ENCODE results near the gene GTF2A2. TPM values are rescaled to one million over a fixed set of nuclear protein-coding genes. Genes with fewer than 3 reads are reported as not detected.

GTF2A2 gene
- total and polyA plus RNA-seq, 4 donors = 33.5 to 121 (median 67.4) TPM

DNA sequence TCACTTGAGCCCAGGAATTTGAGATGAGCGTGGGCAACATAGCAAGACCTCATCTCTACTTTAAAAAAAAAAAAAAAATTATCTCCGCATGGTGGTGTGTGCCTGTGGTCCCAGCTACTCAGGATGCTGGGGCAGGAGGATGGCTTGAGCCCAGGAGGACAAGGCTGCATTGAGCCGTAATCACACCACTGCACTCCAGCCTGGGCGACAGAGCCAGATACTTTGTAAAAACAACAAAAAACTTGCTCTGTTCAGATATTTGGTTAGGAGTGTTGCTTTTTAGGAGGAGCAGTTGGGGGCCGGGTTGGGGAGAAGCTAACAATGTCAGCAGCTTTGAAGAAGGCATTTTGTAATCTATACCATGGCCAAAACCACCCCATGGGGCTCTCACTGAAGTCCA is 41.7 kb downstream of the GTF2A2 start:
- Histone ChIP-seq H3K4me3 (no peak overlapping the region), H3K9ac (ENCODE audit: insufficient read depth in 1 of 2, low read length in 2 of 2) (no peak overlapping the region), H3K27me3 (ENCODE audit: control insufficient read depth in 3 of 3, insufficient read depth in 3 of 3, low read length in 2 of 3) (no peaks in the 10 kb centered on the region), H3K27ac (ENCODE audit: low read depth in 1 of 2, low read length in 1 of 2) (no peak overlapping the region), H3K4me1 (ENCODE audit: control insufficient read depth in 5 of 5, insufficient read depth in 5 of 5, low read length in 5 of 5) (peaks cover 0 to 4% (median 0%) of the 10 kb centered on the region in 5 donors), H3K36me3 (ENCODE audit: control insufficient read depth in 4 of 4, insufficient read depth in 4 of 4, low read length in 4 of 4) (no peaks in the 10 kb centered on the region), H3K9me3 (ENCODE audit: control insufficient read depth in 4 of 4, insufficient read depth in 3 of 4, low read length in 3 of 4) (peaks cover 0 to 2% (median 0%) of the 10 kb centered on the region in 4 donors)
- no peak for TF ChIP-seq CTCF (IDR thresholded peaks at IDR 0.05; ENCODE audit: control extremely low read depth, extremely low read depth)
- DNase-seq (no peak), ATAC-seq (ENCODE audit: insufficient read depth, low FRiP score) (no peak)
- WGBS, 2 donors = 92 to 95% methylated on average over 5 of the region's 5 CpGs

- Histone ChIP-seq H3K27me3 (ENCODE audit: control insufficient read depth in 3 of 3, insufficient read depth in 3 of 3, low read length in 2 of 3) (no peaks in the 10 kb centered on the region), H3K36me3 (ENCODE audit: control insufficient read depth in 4 of 4, insufficient read depth in 4 of 4, low read length in 4 of 4) (no peaks in the 10 kb centered on the region), H3K27ac (ENCODE audit: low read depth in 1 of 2, low read length in 1 of 2) (no peak overlapping the region), H3K9me3 (ENCODE audit: control insufficient read depth in 4 of 4, insufficient read depth in 3 of 4, low read length in 3 of 4) (peaks cover 0 to 2% (median 0%) of the 10 kb centered on the region in 4 donors), H3K4me3 (no peak overlapping the region), H3K9ac (ENCODE audit: insufficient read depth in 1 of 2, low read length in 2 of 2) (no peak overlapping the region), H3K4me1 (ENCODE audit: control insufficient read depth in 5 of 5, insufficient read depth in 5 of 5, low read length in 5 of 5) (peaks cover 0 to 6% (median 0%) of the 10 kb centered on the region in 5 donors)
- TF ChIP-seq CTCF (IDR thresholded peaks at IDR 0.05; ENCODE audit: control extremely low read depth, extremely low read depth) = no peak
- 95% methylated on average over 7 of the region's 7 CpGs for WGBS, 2 donors
- no peak for DNase-seq
- ATAC-seq (ENCODE audit: insufficient read depth, low FRiP score) = no peak
Observed at GRCh38 chr15:59614153-59614552, 43.2 kb downstream of the GTF2A2 start.

- TF ChIP-seq CTCF (IDR thresholded peaks at IDR 0.05; ENCODE audit: control extremely low read depth, extremely low read depth) = no peak
- Histone ChIP-seq H3K27ac (ENCODE audit: low read depth in 1 of 2, low read length in 1 of 2) (no peak within 1 kb of the TSS), H3K27me3 (ENCODE audit: control insufficient read depth in 3 of 3, insufficient read depth in 3 of 3, low read length in 2 of 3) (no peaks in the 10 kb centered on the region), H3K9me3 (ENCODE audit: control insufficient read depth in 4 of 4, insufficient read depth in 3 of 4, low read length in 3 of 4) (no peaks in the 10 kb centered on the region), H3K4me3 (no peak within 1 kb of the TSS), H3K36me3 (ENCODE audit: control insufficient read depth in 4 of 4, insufficient read depth in 4 of 4, low read length in 4 of 4) (no peaks in the 10 kb centered on the region), H3K9ac (ENCODE audit: insufficient read depth in 1 of 2, low read length in 2 of 2) (no peak within 1 kb of the TSS), H3K4me1 (ENCODE audit: control insufficient read depth in 5 of 5, insufficient read depth in 5 of 5, low read length in 5 of 5) (peaks cover 0 to 6% (median 0%) of the 10 kb centered on the region in 5 donors)
- WGBS, 2 donors = 70 to 83% methylated on average over 8 of the region's 8 CpGs
- DNase-seq (peak in 1 of 3 donors; percentile 33), ATAC-seq (ENCODE audit: insufficient read depth, low FRiP score) (peak; percentile 47)
Observed at GRCh38 chr15:59611276-59612260, 45.7 kb downstream of the GTF2A2 start, which contains the start of gene GCNT3. Gene GCNT3 (plus strand): TSS chr15:59611783. CDS start chr15:59618239, 6,456 bp downstream.
